ACC112 (cell line): ENCODE results near the gene PNLDC1.
"Not testable (repeated sequence)": the region's sequence is repeated elsewhere in the genome, so short reads cannot be mapped to it uniquely, and the experiment has no call there.

Experiments
- H2AFZ ChIP-seq: fragments of 200-600 bp; sonication (generic); one replicate; pipeline ENCODE4 v1.6.0; 2017; ENCODE audit warnings: antibody characterized with exemption, low read length; ENCODE audit not compliant: unreplicated experiment
- H3K27ac ChIP-seq: fragments of 200-600 bp; sonication (generic); 2 replicates; pipeline ENCODE4 v1.5.1; 2014; ENCODE audit warnings: low read depth, mild to moderate bottlenecking, antibody characterized with exemption, low read length, moderate library complexity
- H3K27me3 ChIP-seq: fragments of 200-600 bp; sonication (generic); 2 replicates; pipeline ENCODE4 v1.6.1; 2014; ENCODE audit warnings: mild to moderate bottlenecking, antibody characterized with exemption, low read length, moderate library complexity, mixed read lengths; ENCODE audit not compliant: insufficient read depth
- H3K36me3 ChIP-seq: fragments of 200-600 bp; sonication (generic); 2 replicates; pipeline ENCODE4 v1.6.1; 2016; ENCODE audit warnings: mild to moderate bottlenecking, antibody characterized with exemption, low read length, moderate library complexity, mixed read lengths; ENCODE audit not compliant: insufficient read depth
- H3K4me1 ChIP-seq: fragments of 200-600 bp; sonication (generic); one replicate; pipeline ENCODE4 v1.6.1; 2016; ENCODE audit warnings: low read length, mixed read lengths; ENCODE audit not compliant: insufficient read depth, unreplicated experiment, control insufficient read depth
- H3K4me3 ChIP-seq: fragments of 200-600 bp; sonication (generic); 2 replicates; pipeline ENCODE4 v1.5.1; 2014; ENCODE audit warnings: mild to moderate bottlenecking, low read depth, low read length
- H3K79me2 ChIP-seq: fragments of 200-600 bp; sonication (generic); one replicate; pipeline ENCODE4 v1.6.0; 2016; ENCODE audit warnings: low read length; ENCODE audit not compliant: control insufficient read depth, unreplicated experiment, insufficient read depth

Gene PNLDC1

DNA sequence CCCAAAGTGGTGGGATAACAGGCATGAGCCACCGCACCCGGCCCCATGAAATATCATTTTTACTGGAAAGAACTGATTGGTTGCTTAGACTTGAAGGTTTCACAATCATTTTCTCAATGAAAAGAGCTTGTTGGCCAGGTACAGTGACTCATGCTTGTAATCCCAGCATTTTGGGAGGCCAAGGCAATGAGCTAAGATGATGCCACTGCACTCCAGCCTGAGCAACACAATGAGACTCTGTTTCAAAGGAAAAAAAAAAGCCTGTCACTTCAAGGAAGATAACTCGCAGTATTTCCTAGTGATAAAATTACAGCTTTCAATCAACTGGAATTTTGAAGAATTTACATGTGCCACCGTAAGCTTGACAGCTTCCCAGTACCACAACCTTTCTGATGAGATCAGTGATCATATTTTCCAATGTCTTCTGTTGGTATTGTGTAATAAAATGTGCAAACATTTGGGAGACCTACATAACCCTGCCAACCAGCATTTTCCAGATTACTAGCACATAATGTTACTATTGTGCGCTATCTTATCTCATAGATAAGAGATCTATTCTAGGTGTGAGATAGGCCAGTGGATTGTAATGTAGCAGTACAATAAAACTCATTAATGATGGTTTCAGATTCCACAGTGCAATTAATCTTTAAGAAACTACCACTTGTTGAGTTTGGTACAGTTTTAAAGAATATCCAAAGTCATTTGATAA is 7.2 kb downstream of the PNLDC1 start:
- no peak overlapping the region for H3K27ac ChIP-seq
- H3K79me2 ChIP-seq, result no peaks in the 10 kb centered on the region
- H3K4me1 ChIP-seq, result no peaks in the 10 kb centered on the region
- no peak overlapping the region for H3K4me3 ChIP-seq
- H2AFZ ChIP-seq, result no peak overlapping the region
- H3K27me3 ChIP-seq, result no peaks in the 10 kb centered on the region
- H3K36me3 ChIP-seq, result no peaks in the 10 kb centered on the region

- H3K4me1 ChIP-seq, result no peaks in the 10 kb centered on the region
- no peaks in the 10 kb centered on the region for H3K36me3 ChIP-seq
- H2AFZ ChIP-seq, result no peak overlapping the region
- no peaks in the 10 kb centered on the region for H3K79me2 ChIP-seq
- H3K27ac ChIP-seq, result no peak overlapping the region
- H3K4me3 ChIP-seq, result no peak overlapping the region
- no peaks in the 10 kb centered on the region for H3K27me3 ChIP-seq
Measured at GRCh38 chr6:159808647-159809046, 8.6 kb downstream of the PNLDC1 start.

DNA sequence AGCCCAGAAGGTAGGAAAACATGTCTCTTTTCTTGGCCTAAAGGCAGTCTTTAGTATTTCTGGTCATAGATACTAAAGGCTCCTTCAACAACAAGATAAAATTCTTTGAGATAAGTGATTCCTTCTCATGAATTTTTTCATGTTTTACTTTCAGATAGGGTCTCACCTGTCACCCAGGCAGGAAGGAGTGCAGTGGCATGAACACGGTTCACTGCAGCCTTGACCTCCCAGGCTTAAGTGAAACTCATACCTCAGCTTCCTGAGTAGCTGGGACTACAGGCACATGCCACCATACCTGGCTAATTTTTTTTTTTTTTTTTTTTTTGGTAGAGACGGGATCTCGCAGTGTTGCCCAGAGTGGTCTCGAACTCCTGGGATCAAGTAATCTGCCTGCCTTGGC is 9.1 kb downstream of the PNLDC1 start:
- H3K27me3 ChIP-seq, result no peaks in the 10 kb centered on the region
- no peak overlapping the region for H2AFZ ChIP-seq
- no peak overlapping the region for H3K27ac ChIP-seq
- H3K4me1 ChIP-seq, result no peaks in the 10 kb centered on the region
- no peaks in the 10 kb centered on the region for H3K36me3 ChIP-seq
- H3K4me3 ChIP-seq, result no peak overlapping the region
- no peaks in the 10 kb centered on the region for H3K79me2 ChIP-seq

- Histone ChIP-seq H3K27ac (no peak overlapping the region), H3K36me3 (no peaks in the 10 kb centered on the region)
Measured at GRCh38 chr6:159813781-159814180, 13.7 kb downstream of the PNLDC1 start.

DNA sequence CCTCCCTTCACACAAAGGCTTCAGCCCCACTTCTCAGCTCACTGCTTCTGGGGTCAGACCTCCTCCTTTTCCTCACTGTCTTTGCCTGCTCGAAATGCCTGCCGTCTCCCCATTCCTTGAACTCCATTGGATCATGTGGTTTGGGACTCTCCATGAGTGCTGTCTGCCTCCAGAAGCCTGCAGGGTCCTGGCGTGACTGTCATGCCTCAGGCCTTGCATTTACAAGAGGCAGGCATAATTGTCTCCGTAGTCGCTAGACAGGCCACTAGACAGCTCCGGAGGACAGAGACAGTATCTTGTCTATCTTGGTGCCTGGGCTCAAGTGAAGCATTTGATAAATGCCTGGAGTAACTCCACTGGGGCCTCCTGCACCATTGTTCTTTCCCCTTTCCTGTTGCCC is 15.3 kb downstream of the PNLDC1 start:
- Histone ChIP-seq H2AFZ (no peak overlapping the region), H3K36me3 (no peaks in the 10 kb centered on the region), H3K4me1 (no peaks in the 10 kb centered on the region), H3K27me3 (peaks cover 16% of the 10 kb centered on the region), H3K4me3 (no peak overlapping the region), H3K27ac (no peak overlapping the region), H3K79me2 (no peaks in the 10 kb centered on the region)

More at GRCh38 chr6:159813781-159814180, 13.7 kb downstream of the PNLDC1 start:
- no peak overlapping the region for H2AFZ ChIP-seq
- H3K27me3 ChIP-seq, result peaks cover 5% of the 10 kb centered on the region; the same call in 1 of the 2 replicates
- no peaks in the 10 kb centered on the region for H3K79me2 ChIP-seq
- H3K4me3 ChIP-seq, result no peak overlapping the region
- H3K4me1 ChIP-seq, result no peaks in the 10 kb centered on the region

- not testable (repeated sequence) for H3K79me2 ChIP-seq, H3K36me3 ChIP-seq, H2AFZ ChIP-seq, H3K4me1 ChIP-seq, H3K27ac ChIP-seq, H3K4me3 ChIP-seq
- H3K27me3 ChIP-seq, result peaks cover 16% of the 10 kb centered on the region
Measured at GRCh38 chr6:159816775-159817174, 16.7 kb downstream of the PNLDC1 start.

- Histone ChIP-seq H3K36me3 (no peaks in the 10 kb centered on the region), H3K27me3 (peaks cover 17% of the 10 kb centered on the region), H3K4me1 (no peaks in the 10 kb centered on the region), H3K27ac (no peak overlapping the region), H2AFZ (no peak overlapping the region), H3K4me3 (no peak overlapping the region), H3K79me2 (no peaks in the 10 kb centered on the region)
Measured at GRCh38 chr6:159817951-159818739, 18.1 kb downstream of the PNLDC1 start.

DNA sequence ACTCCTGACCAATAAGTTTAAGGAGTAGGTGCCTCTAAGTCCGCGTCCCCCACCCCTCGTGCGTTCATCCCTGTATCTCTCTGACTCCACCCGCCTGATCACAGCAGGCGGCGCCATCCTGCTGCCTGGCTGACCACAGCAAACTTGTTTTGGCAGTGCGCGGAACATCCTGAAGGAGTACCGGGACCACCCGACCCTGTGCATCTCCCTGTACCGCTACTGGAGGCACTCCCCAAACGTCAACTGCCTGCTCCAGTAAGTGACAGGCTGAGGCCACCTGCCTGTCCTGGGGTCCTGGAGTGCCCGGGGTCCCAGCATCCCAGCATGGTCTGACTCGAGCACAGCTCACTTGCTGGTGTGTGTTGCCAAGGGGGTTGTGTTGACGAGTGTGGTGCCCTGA is 19.0 kb downstream of the PNLDC1 start:
- Histone ChIP-seq H2AFZ (no peak overlapping the region), H3K27ac (no peak overlapping the region), H3K36me3 (no peaks in the 10 kb centered on the region), H3K79me2 (no peaks in the 10 kb centered on the region), H3K4me3 (no peak overlapping the region), H3K27me3 (peaks cover 22% of the 10 kb centered on the region), H3K4me1 (no peaks in the 10 kb centered on the region)

DNA sequence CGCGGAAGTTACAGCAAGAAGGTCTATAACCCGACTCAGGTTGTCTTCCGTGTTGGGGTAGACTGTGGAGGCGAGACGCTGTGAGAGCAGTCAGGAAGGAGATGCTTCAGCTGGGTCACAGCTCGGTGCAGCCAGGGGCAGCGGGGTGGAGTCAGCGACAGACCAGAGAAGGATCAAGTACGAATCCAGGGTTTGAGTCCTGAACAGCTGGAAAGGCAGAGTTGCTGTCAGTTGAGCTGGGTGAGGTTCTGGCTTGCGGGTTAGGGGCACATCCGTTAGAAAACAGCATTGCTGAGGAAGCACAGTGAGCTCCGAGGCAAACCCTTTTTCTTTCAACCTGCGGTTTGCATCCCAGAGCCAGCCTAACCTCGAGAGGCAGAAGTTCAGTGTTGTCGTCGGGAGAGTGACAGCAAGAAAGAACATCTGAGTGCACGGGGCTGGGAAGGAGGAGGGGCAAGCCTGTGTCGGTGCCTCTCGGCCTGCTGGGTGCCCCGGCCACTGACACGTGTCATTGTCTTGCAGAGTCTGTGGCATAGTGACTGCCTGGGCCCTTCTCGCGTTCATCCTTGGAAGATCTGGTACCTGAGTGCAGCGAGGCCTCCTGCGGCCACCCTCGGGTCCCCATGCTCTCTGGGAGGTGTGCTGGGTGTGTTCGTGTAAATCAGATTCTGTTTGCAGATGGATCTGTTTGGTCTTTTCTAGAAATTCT is 20.0 kb downstream of the PNLDC1 start:
- peaks cover 22% of the 10 kb centered on the region for H3K27me3 ChIP-seq
- H3K36me3 ChIP-seq, result no peaks in the 10 kb centered on the region
- H3K27ac ChIP-seq, result no peak overlapping the region
- no peak overlapping the region for H2AFZ ChIP-seq
- no peaks in the 10 kb centered on the region for H3K4me1 ChIP-seq
- H3K4me3 ChIP-seq, result no peak overlapping the region
- H3K79me2 ChIP-seq, result no peaks in the 10 kb centered on the region

DNA sequence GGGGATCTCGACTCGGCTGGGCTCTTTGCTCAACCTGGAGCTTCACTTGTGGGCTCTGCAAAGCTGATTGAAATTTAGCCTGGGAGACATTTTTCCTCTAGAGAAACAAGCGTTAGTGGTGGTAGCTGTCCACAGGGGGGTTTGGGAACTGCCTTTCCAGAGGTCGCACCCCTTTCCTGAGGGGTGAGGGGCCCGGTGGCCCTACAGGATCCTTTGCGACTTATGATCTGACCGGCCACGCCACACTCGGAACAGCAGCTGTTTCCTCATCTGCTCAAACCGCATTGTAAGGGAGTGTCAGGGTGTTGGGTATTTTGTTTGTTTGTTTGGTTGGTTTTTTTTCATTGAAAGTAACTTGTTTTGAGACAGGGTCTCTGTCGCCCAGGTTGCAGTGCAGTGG is 21.0 kb downstream of the PNLDC1 start:
- no peaks in the 10 kb centered on the region for H3K4me1 ChIP-seq
- H3K27ac ChIP-seq, result no peak overlapping the region
- H3K36me3 ChIP-seq, result no peaks in the 10 kb centered on the region
- no peak overlapping the region for H3K4me3 ChIP-seq
- peaks cover 22% of the 10 kb centered on the region for H3K27me3 ChIP-seq
- H2AFZ ChIP-seq, result no peak overlapping the region
- no peaks in the 10 kb centered on the region for H3K79me2 ChIP-seq
